HCT116 (cell line): ENCODE results near the gene NELL1. TPM values are rescaled to one million over a fixed set of nuclear protein-coding genes. Genes with fewer than 3 reads are reported as not detected.

ENCODE experiments used
- ATAC-seq: fragments of 200-7000 bp; cut with Tn5 transposase; 2 replicates; pipeline ENCODE4 v1.9.1; 2020; ENCODE audit warnings: mild to moderate bottlenecking, moderate library complexity
- BruUV-seq: library from RNA; stranded (reverse); fragments of 400-500 nt; replicated peaks from 2 replicates; lab custom pipeline; 2021; lab: Mats Ljungman, UMichigan
- CTCF ChIA-PET: fragments of 300-600 bp; sonication (Branson Sonifier 250); formaldehyde crosslinking; loops from one replicate; lab custom pipeline; 2021; ENCODE audit warnings: antibody characterized with exemption; lab: Charles Lee
- POLR2A ChIA-PET: fragments of 300-600, 350-600 bp; sonication (Branson Sonifier 250); formaldehyde crosslinking; loops from one replicate; lab custom pipeline; 2021; ENCODE audit warnings: antibody characterized with exemption; lab: Charles Lee
- RAD21 ChIA-PET, 2 experiments: fragments of 300-600 bp; sonication (Branson Sonifier 250); formaldehyde crosslinking; loops; one replicate each; lab custom pipeline; 2023; ENCODE audit warnings: low total read pairs in 2 of 2; ENCODE audit not compliant: uncharacterized antibody in 2 of 2, unreplicated experiment in 2 of 2, low non-redundant PET in 1 of 2; lab: Charles Lee
- DNase-seq: peaks from one replicate; pipeline ENCODE4 v3.0.0-alpha.2; 2010; ENCODE audit warnings: low read depth, low spot score
- H2AFZ ChIP-seq: fragments of 200-600 bp; shearing (Covaris generic), sonication (generic); 2 replicates; pipeline ENCODE4 v1.6.1; 2017; ENCODE audit warnings: low read depth, mixed run types, mixed read lengths, antibody characterized with exemption, low read length; ENCODE audit not compliant: poor library complexity, severe bottlenecking
- H3K27ac ChIP-seq: 2 replicates; pipeline ENCODE4 v1.5.1; 2012; ENCODE audit warnings: low read depth, low read length
- H3K27me3 ChIP-seq: fragments of 200-600 bp; sonication (generic); 2 replicates; pipeline ENCODE4 v1.6.1; 2016; ENCODE audit warnings: mixed run types, low read length, mixed read lengths; ENCODE audit not compliant: insufficient read depth
- H3K36me3 ChIP-seq, 2 experiments: fragments of 200-500 bp in 1 of 2; fragments of 200-600 bp in 1 of 2; sonication (Bioruptor generic) in 1 of 2; sonication (generic) in 1 of 2; 2 replicates each; pipeline versions ENCODE4 v1.5.1 to v1.6.1; 2014 to 2016; ENCODE audit warnings: low read length in 2 of 2, inconsistent platforms in 1 of 2, mixed read lengths in 1 of 2, mixed run types in 1 of 2; ENCODE audit not compliant: insufficient read depth in 2 of 2, control insufficient read depth in 1 of 2
- H3K4me1 ChIP-seq, 2 experiments: fragments of 200-600 bp in 1 of 2; sonication (generic) in 1 of 2; 2 replicates each; pipeline versions ENCODE4 v1.5.1 to v1.6.1; 2012 to 2017; ENCODE audit warnings: low read length in 2 of 2, inconsistent platforms in 1 of 2, mild to moderate bottlenecking in 1 of 2, mixed read lengths in 1 of 2, mixed run types in 1 of 2, moderate library complexity in 1 of 2; ENCODE audit not compliant: insufficient read depth in 2 of 2, control insufficient read depth in 1 of 2
- H3K4me2 ChIP-seq: fragments of 200-600 bp; sonication (generic); 2 replicates; pipeline ENCODE4 v1.6.1; 2017; ENCODE audit warnings: mixed run types, low read length, mixed read lengths
- H3K4me3 ChIP-seq, 2 experiments: fragments of 200-600 bp in 1 of 2; sonication (generic) in 1 of 2; replicated peaks in 1 of 2; 2 replicates each; pipeline ENCODE4 v1.5.1; 2011 to 2016; ENCODE audit warnings: low read length in 2 of 2, control low read depth in 1 of 2, low read depth in 1 of 2, mild to moderate bottlenecking in 1 of 2, mixed read lengths in 1 of 2, mixed run types in 1 of 2
- H3K79me2 ChIP-seq: fragments of 200-600 bp; sonication (generic); 2 replicates; pipeline ENCODE4 v1.6.1; 2017; ENCODE audit warnings: mild to moderate bottlenecking, mixed run types, low read length, moderate library complexity, mixed read lengths; ENCODE audit not compliant: insufficient read depth
- H3K9ac ChIP-seq: fragments of 200-600 bp; sonication (generic); 2 replicates; pipeline ENCODE4 v1.6.1; 2016; ENCODE audit warnings: low read length, mixed read lengths
- H3K9me2 ChIP-seq: fragments of 200-600 bp; sonication (generic), shearing (Covaris generic); 2 replicates; pipeline ENCODE4 v1.6.1; 2017; ENCODE audit warnings: mixed run types, mild to moderate bottlenecking, moderate library complexity; ENCODE audit not compliant: insufficient read depth
- H3K9me3 ChIP-seq, 2 experiments: fragments of 200-500 bp in 1 of 2; fragments of 200-600 bp in 1 of 2; sonication (Bioruptor generic) in 1 of 2; sonication (generic) in 1 of 2; 2 replicates each; pipeline ENCODE4 v1.6.1; 2014 to 2017; ENCODE audit warnings: low read length in 2 of 2, mixed read lengths in 2 of 2, inconsistent platforms in 1 of 2, low read depth in 1 of 2, mild to moderate bottlenecking in 1 of 2, mixed run types in 1 of 2, moderate library complexity in 1 of 2; ENCODE audit not compliant: control insufficient read depth in 1 of 2, insufficient read depth in 1 of 2
- H4K20me1 ChIP-seq: fragments of 200-600 bp; sonication (generic), shearing (Covaris generic); 2 replicates; pipeline ENCODE4 v1.6.1; 2017; ENCODE audit warnings: mixed run types, mild to moderate bottlenecking, moderate library complexity; ENCODE audit not compliant: insufficient read depth
- CBX3 ChIP-seq: IDR thresholded peaks from 2 replicates; pipeline ENCODE4 v1.6.1; 2012; ENCODE audit warnings: low read depth
- CEBPB ChIP-seq: IDR thresholded peaks from 2 replicates; pipeline ENCODE4 v1.6.1; 2012; ENCODE audit warnings: low read depth
- EZH2phosphoT487 ChIP-seq: fragments of 200-600 bp; IDR thresholded peaks from 2 replicates; pipeline ENCODE4 v1.6.1; 2018; ENCODE audit warnings: antibody characterized with exemption, borderline replicate concordance
- FOSL1 ChIP-seq: IDR thresholded peaks from 2 replicates; pipeline ENCODE4 v1.6.1; 2012; ENCODE audit warnings: low read depth
- JUND ChIP-seq: IDR thresholded peaks from 2 replicates; pipeline ENCODE4 v1.6.1; 2012
- MAX ChIP-seq: IDR thresholded peaks from 2 replicates; pipeline ENCODE4 v1.6.1; 2012
- POLR2A ChIP-seq: IDR thresholded peaks from 2 replicates; pipeline ENCODE4 v1.7.0; 2011; ENCODE audit warnings: borderline replicate concordance; ENCODE audit not compliant: insufficient read depth, insufficient read length; ENCODE audit errors: extremely low read depth
- SP1 ChIP-seq: IDR thresholded peaks from 2 replicates; pipeline ENCODE4 v1.6.1; 2012; ENCODE audit warnings: low read depth
- SRF ChIP-seq: IDR thresholded peaks from 2 replicates; pipeline ENCODE4 v1.6.1; 2012; ENCODE audit warnings: low read depth
- TCF7L2 ChIP-seq: IDR thresholded peaks from 2 replicates; pipeline ENCODE4 v1.7.0; 2011; ENCODE audit warnings: borderline replicate concordance, inconsistent platforms; ENCODE audit not compliant: insufficient read depth, insufficient read length; ENCODE audit errors: extremely low read depth
- YY1 ChIP-seq: IDR thresholded peaks from 2 replicates; pipeline ENCODE4 v1.6.1; 2011; ENCODE audit warnings: low read length, low read depth, moderate library complexity, mild to moderate bottlenecking; ENCODE audit not compliant: insufficient replicate concordance; ENCODE audit errors: extremely low read depth
- ZFX ChIP-seq: fragments of 450-650 bp; IDR thresholded peaks from 2 replicates; pipeline ENCODE4 v1.6.1; 2017
- ZNF274 ChIP-seq: fragments of 200-500 bp; sonication (Bioruptor generic); IDR thresholded peaks from 2 replicates; pipeline ENCODE4 v1.6.1; 2014; ENCODE audit warnings: mild to moderate bottlenecking, low read depth, low read length, inconsistent platforms
- intact Hi-C: fragments of 100-400 bp; cut with micrococcal nuclease; formaldehyde crosslinking; loops from 2 replicates; pipeline ENCODE4 v1.10.0; 2022
- total RNA-seq: library from RNA; stranded (reverse); gene quantifications from one replicate; pipeline ENCODE4 v1.2.1, GENCODE V29; 2021; ENCODE audit not compliant: unreplicated experiment
- TF ChIP-seq, protein P1 (sequence below), 3 experiments: fragments of 200-600 bp in 1 of 3; sonication (generic) in 1 of 3; IDR thresholded peaks in 2 of 3; conservative IDR thresholded peaks in 1 of 3; 2 replicates each; pipeline ENCODE4 v1.5.1; 2012 to 2017; ENCODE audit warnings: low read depth in 2 of 3, low read length in 2 of 3, antibody characterized with exemption in 1 of 3, borderline replicate concordance in 1 of 3, control low read depth in 1 of 3, mild to moderate bottlenecking in 1 of 3, mixed read lengths in 1 of 3, mixed run types in 1 of 3, moderate library complexity in 1 of 3; ENCODE audit not compliant: insufficient read depth in 1 of 3
- TF ChIP-seq, protein P2 (sequence below): IDR thresholded peaks from 2 replicates; pipeline ENCODE4 v1.6.1; 2012

Gene NELL1
- total RNA-seq, 1 experiment from 2014 or later: not detected

DNA sequence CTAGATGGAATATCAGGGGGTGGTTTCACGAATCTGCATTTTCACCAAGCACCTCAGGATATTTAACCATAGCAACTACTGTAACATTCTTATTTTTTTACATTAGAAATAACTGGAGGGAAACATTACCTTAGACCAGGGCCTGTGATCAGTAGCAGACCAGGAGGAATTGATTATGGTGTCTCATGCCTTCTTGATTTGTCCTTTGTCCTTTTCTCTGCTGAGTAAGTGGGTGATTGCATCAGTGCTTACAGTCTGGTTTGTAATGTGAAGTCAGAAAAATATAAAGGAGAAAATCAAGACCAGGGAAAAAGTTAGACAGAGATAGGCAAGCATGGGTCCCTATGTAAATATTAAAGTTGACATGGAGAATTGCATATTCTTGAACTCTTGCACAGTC lies 703.3 kb downstream of the NELL1 start:
- no peaks in the 10 kb centered on the region for H3K4me1 ChIP-seq
- no peaks in the 10 kb centered on the region for H3K36me3 ChIP-seq
- no peaks in the 10 kb centered on the region for H3K9me2 ChIP-seq
- DNase-seq (no peak), ATAC-seq (no peak)
- no TSS peak for BruUV-seq
- no peaks in the 10 kb centered on the region for H4K20me1 ChIP-seq
- no peaks in the 10 kb centered on the region for H3K79me2 ChIP-seq
- H3K27me3 ChIP-seq: no peaks in the 10 kb centered on the region
- H3K4me2 ChIP-seq: no peak overlapping the region
- POLR2A ChIA-PET: no interaction called here
- H3K4me3 ChIP-seq: no peak overlapping the region
- no peak overlapping the region for H2AFZ ChIP-seq
- peaks cover 3 to 14% of the 10 kb centered on the region in 2 experiments; a peak in 2 of 4 replicates for H3K9me3 ChIP-seq
- intact Hi-C loops: no loop called here
- CTCF ChIA-PET: no interaction called here
- TF ChIP-seq POLR2A (no peak), CEBPB (no peak), FOSL1 (no peak), ZFX (no peak), ZNF274 (no peak), EZH2phosphoT487 (no peak), CBX3 (no peak), JUND (no peak), SP1 (no peak), SRF (no peak), MAX (no peak), YY1 (no peak), TCF7L2 (no peak)
- TF ChIP-seq, protein P1, sequence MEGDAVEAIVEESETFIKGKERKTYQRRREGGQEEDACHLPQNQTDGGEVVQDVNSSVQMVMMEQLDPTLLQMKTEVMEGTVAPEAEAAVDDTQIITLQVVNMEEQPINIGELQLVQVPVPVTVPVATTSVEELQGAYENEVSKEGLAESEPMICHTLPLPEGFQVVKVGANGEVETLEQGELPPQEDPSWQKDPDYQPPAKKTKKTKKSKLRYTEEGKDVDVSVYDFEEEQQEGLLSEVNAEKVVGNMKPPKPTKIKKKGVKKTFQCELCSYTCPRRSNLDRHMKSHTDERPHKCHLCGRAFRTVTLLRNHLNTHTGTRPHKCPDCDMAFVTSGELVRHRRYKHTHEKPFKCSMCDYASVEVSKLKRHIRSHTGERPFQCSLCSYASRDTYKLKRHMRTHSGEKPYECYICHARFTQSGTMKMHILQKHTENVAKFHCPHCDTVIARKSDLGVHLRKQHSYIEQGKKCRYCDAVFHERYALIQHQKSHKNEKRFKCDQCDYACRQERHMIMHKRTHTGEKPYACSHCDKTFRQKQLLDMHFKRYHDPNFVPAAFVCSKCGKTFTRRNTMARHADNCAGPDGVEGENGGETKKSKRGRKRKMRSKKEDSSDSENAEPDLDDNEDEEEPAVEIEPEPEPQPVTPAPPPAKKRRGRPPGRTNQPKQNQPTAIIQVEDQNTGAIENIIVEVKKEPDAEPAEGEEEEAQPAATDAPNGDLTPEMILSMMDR (IDR thresholded peaks at IDR 0.05 in 2 of 3, conservative IDR thresholded peaks at IDR 0.05 in 1 of 3; ENCODE audit: borderline replicate concordance in 1 of 3, insufficient read depth in 1 of 3, low read depth in 2 of 3, low read length in 2 of 3): no peak
- TF ChIP-seq, protein P2, sequence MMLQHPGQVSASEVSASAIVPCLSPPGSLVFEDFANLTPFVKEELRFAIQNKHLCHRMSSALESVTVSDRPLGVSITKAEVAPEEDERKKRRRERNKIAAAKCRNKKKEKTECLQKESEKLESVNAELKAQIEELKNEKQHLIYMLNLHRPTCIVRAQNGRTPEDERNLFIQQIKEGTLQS: no peak
- H3K27ac ChIP-seq: no peak overlapping the region
- no peak overlapping the region for H3K9ac ChIP-seq
- RAD21 ChIA-PET: no interaction called here
